NCI-H2107 (cell line): ENCODE measurements around the gene NUP98.
"Not testable (repeated sequence)": the region's sequence is repeated elsewhere in the genome, so short reads cannot be mapped to it uniquely, and the experiment has no call there.

Experiments used
- DNase-seq: peaks from one replicate; lab custom pipeline; 2025; lab: John Stamatoyannopoulos, UW

The NUP98 gene

DNA sequence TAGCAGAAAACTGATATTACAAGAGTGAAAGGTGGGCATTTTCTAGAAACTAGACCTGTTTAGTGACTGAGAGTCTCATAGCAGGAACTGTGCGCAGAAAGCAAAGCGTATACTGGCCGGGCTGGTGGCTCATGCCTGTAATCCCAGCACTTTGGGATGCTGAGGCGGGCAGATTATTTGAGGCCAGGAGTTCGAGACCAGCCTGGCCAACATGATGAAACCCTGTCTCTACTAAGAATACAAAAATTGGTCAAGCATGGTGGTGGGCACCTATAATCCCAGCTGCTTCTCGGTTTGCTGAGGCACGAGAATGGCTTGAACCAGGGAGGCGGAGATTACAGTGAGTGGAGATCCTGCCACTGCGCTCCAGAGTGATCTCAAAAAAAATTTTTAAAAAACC, 1.8 kb upstream of the NUP98 start:
- no peak for DNase-seq

GRCh38 chr11:3796801-3797328, 489 bp downstream of the NUP98 start:
- no peak for DNase-seq

DNA sequence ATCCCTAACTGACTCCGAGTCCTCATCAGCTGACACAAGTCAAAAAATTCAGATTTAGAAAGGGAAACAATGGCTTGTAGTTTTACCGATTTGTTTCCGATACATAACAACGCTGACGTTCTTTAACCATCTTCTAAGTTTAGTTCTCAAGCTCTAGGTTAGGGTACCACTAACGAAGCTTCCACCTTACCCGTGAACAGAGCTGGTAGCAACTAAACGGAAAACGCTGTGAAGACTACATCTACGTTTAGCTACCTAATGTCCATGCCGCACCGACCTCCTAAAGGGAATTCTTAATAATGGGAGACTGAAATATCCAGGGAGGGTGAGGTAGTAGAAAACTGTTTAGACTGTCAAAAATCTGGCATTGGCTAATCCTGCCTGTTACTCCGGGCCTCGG, 1.0 kb downstream of the NUP98 start:
- no peak for DNase-seq

GRCh38 chr11:3796002-3796311, 1.4 kb downstream of the NUP98 start:
- no peak for DNase-seq

DNA sequence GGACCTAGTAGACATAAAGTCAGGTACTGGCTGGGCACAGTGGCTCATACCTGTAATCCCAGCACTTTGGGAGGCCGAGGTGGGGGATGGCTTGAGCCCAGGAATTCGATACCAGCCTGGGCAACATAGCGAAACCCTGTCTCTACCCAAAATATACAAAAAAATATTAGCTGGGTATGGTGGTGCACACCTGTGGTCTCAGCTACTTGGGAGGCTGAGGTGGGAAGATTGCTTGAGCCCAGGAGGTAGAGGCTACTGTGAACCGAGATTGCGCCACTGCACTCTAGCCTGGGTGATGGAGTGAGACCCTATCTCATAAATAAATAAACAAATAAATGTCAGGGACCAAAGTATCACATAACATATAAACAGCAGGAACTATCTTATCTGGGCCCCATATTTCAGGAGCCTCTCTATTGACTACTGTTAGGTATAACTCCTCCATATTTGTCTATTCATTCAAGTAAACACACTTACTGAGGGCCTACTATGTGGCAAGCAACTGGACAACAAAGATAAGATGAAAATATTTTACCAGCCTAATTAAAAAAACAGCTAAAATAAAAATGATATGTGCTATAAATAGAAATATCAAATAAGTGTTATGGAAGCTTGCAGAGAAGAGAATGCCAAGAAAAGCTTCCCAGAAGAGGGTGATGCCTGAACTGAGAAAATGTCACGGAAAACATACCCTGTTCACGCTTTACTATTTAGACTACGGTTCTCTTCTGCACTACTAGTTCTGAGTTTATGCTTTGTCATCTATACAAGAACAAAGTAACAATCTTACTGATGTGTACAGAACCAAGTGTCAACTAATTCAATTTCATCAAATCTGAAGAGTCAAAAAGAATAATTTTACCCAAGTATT, 2.0 kb downstream of the NUP98 start:
- no peak for DNase-seq

DNA sequence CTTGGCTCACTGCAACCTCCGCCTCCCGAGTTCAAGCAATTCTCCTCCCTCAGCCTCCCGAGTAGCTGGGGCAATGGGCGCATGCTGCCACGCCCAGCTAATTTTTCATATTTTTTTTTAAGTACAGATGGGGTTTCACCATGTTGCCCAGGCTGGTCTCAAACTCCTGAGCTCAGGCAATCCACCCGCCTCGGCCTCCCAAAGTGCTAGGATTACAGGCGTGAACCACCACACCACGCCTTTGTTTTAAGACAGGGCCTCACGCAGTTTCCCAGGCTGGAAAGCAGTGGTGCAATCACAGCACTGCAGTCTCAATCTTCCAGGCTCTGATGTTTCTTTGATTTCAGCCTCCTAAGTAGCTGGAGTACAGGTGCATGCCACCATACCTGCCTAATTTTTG, 3.0 kb downstream of the NUP98 start:
- not testable (repeated sequence) for DNase-seq

DNA sequence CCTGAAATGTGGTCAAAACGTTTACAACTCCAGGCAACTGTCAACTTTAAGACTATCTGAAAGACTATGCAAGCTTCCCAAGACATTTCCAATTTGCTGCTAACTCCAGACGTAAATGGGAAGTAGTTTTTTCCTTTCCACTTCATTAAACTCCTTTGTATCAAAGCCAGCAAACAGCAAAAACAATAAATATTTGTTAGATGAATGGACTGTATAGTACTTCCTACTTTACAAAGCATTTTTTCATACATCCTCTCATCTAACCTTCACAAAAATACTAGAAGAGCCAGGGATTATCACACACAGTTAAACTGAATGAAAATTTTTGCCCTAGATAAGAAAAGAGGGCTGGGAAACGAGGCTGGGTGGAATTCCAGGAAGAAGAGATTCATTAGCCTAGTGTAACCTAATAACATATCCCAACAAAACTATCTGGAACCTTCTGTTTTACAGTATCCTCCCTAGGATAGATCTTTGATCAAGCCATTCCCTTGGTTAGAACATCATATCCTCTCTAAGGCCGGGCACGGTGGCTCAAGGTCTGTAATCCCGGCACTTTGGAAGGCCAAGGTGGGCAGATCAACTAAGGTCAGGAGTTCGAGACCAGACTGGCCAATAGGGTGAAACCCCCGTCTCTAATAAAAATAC, 10.4 kb downstream of the NUP98 start:
- DNase-seq, result no peak

DNA sequence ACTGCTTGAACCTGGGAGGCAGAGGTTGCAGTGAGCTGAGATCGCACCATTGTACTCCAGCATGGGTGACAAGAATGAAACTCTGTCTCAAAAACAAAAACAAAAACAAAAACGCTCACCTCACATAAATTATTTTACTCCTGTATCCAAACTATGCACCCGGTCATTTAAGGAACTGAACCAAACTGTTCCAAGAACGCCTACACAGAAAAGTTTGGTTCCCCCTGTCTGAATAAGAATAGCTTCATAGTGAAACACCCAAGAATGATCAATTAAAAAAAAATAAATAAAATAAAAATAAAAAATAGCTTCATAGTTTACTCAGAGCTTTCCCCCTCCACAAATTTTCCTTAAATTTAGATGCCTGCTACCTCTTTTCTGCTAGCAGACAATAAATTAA, 13.7 kb downstream of the NUP98 start:
- no peak for DNase-seq

DNA sequence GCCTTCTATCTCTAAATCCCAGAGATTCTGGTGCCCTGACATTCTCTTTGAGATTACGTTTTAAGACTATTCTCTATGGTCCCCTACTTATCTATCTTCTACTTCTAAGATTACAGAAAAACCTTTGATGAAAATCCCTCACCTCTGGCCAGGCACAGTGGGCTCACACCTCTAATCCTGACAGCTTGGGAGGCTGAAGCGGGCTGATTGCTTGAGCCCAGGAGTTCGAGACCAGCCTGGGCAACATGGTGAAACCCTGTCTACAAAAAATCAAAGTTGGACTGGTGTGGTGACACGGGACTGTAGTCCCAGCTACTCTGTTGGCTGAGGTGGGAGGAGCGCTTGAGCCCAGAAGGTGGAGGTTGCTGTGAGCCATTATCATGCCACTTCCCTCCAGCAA, 14.4 kb downstream of the NUP98 start:
- DNase-seq, result no peak

DNA sequence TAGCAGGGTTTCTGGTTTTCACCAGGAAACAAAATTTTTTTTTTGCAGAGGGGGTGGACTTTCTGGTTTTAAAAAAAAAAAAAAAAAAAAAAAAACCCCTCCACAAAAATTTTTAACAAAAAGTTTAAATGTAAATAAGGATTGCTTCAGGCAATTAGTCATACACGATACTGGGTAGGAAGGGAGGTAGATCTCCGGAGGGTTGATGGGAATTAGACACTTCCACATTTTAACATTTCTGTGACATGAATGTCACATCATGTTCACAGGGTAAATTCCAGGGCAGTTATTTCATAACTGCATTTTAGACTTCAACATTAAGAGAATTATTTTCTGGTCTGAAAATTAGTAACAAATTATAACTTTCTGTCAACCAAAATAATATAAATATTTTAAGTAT, 15.9 kb downstream of the NUP98 start:
- no peak for DNase-seq

GRCh38 chr11:3775736-3776406, 21.5 kb downstream of the NUP98 start:
- no peak for DNase-seq

GRCh38 chr11:3773180-3773579, 24.2 kb downstream of the NUP98 start:
- no peak for DNase-seq

DNA sequence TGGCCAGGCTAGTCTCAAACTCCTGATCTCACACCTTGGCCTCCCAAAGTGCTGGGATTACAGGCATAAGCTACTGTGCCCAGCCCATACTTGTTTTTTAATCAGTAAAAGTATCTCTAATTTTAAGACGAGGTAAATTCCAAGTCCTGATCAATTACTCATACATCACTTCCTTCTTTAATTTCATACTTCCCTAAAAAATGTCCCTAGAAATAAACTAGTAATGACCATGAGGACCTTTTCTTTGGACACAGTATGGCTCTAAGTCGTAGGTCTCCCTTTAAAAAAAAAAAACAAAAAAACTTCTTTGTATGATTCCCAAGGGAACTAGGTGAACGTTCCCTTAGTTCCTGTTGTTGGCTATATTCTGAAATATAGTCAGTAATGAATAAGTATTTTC, 29.8 kb downstream of the NUP98 start:
- no peak for DNase-seq

DNA sequence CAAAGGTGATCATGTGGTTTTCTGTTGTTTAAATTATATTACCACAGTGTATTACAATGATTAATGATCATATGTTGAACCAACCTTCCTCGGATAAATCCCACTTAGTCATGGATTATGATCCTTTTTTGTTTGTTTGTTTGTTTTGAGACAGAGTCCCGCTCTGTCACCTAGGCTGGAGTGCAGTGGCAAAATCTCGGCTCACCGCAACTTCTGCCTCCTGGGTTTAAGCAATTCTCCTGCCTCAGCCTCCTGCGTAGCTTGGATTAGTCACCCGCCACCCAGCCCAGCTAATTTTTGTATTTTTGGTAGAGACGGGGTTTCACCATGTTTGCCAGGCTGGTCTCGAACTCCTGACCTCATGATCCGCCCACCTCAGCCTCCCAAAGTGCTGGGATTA, 30.5 kb downstream of the NUP98 start:
- not testable (repeated sequence) for DNase-seq

- DNase-seq, result no peak
These were observed 33.1 kb downstream of the NUP98 start for GRCh38 chr11:3764266-3764665.

- no peak for DNase-seq
These were observed 42.2 kb downstream of the NUP98 start for GRCh38 chr11:3755151-3755550.

DNA sequence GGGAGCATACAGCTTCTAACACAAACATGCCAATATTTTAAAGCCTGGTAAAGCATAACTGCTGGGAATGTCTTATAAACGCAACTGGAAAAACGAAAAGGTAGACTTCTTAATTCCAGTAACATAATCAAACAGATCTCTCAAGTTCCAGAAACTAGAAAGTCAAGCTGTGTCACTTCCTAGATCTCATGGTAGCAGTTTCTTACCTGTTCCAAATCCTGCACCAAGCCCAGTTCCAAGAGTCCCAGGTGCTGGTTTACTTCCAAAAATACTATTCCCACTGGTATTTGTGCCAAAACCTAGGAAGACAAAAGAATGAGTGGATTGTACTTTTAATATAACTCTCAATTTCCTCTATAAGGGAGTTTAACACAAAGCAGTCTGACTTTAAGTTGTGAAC, 44.2 kb downstream of the NUP98 start:
- no peak for DNase-seq

GRCh38 chr11:3747704-3748103, 49.6 kb downstream of the NUP98 start:
- DNase-seq, result no peak

DNA sequence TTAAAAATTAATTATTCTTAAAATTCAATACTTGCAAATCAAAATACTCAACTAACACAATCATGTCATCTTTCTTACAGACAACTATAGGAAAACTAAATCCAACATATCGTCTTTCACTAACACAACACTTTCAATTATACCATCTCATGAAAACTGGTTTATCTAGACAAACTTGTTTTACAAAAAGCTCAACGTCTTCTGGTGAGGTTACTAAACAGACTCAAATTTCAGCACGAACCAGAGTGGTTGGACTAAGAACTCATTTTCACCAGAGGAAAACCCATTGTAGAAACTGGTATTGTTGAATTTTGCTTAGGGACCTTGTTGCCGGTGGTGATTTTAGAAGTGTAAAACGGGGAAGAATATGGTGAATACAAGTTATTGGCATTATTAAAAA, 52.2 kb downstream of the NUP98 start:
- DNase-seq, result no peak

GRCh38 chr11:3738723-3739122, 58.6 kb downstream of the NUP98 start:
- DNase-seq, result no peak

DNA sequence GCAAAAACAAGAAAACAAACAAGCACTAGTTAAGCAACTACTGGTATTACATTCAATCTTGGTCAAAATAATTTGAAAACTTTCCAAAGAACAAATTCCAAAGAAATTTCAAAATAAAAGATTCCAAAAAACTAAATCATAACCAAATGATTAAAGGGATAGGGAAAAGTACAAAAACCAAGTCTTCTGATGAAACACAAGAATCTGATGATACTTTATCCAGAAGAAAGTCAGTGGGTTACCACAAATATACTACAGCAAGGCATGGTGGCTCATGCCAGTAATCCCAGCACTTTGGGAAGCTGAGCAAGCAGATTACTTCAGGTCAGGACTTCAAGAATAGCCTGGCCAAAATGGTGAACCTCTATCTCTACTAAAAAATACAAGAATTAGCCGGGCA, 59.1 kb downstream of the NUP98 start:
- DNase-seq, result no peak

- no peak for DNase-seq
These were observed 59.9 kb downstream of the NUP98 start for GRCh38 chr11:3737386-3737933.

- no peak for DNase-seq
These were observed 60.5 kb downstream of the NUP98 start for GRCh38 chr11:3736816-3737215.
